ENCODE data around the gene MRRF.

Gene MRRF

DNA sequence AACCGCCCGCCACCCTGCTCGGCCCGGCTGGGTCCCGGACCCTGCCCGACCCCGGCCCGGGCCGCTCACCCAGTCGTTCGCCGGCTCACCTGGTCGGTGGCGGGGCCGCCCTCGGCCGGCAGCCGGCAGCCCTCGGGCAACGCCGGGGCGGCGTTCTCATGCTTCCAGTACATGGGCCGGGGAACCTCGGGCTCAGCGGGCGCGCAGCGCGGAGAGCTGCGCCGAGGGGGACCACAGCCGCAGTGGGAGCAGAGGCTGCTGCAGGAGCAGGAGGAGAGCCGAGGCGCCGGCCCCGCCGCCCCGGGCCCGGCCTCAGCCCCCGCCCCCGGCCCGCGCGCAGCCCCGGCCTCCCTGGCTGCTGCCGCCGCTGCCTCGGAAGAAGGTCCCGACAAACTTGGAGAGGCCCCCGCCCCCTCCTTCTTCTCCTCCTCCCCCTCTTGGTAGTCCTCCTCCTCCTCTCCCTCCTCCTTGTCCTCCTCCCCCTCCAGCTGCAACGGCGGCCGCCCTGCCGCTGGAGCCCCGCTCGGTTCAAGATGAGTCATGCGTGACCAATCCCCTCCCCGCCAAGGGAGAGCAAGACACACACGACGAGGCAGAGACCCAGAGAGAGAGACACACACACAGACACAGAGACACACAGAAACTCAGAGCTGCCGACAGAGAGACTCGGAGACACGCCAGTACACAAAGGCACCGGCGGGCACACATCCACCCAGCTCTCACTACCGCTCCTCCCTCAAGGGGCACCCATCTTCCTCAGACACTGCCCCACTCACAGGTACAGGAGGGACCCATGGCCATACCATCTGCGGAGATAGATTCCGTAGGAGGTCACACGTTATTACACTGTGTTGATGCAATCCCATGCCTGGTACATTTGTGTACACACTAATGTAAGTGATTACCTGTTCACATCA, 35.9 kb upstream of the MRRF start, which contains the start of gene LHX6:
Gene LHX6 (minus strand): TSS at position 390 of the 917 bp plus-strand sequence. CDS start 217 bp downstream, at position 173.
- DNase-seq: no peak

GRCh38 chr9:122229485-122229837, 35.2 kb upstream of the MRRF start:
- DNase-seq: no peak

GRCh38 chr9:122232796-122233306, 31.8 kb upstream of the MRRF start:
- DNase-seq: no peak

GRCh38 chr9:122234022-122234748, 30.5 kb upstream of the MRRF start:
- DNase-seq: no peak

DNA sequence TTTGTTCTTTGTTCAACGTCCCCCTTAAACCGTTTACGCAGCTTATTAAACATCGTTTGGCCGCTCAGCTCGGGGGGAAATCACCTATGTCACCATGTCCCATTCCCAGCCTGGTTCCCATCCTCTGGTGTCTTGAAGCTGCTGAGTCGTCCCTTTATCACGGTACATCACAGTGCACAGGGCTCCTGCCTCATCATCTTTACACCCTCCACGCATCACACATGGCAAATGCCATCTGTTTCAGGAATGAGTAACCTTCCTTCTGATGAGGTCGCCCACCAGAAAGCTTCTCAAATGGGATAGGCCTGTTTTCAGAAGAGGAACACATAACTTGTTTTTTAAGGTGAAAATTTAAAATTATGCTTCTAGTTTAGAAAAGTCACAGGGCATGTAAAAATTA, 28.0 kb upstream of the MRRF start:
- DNase-seq: no peak

DNA sequence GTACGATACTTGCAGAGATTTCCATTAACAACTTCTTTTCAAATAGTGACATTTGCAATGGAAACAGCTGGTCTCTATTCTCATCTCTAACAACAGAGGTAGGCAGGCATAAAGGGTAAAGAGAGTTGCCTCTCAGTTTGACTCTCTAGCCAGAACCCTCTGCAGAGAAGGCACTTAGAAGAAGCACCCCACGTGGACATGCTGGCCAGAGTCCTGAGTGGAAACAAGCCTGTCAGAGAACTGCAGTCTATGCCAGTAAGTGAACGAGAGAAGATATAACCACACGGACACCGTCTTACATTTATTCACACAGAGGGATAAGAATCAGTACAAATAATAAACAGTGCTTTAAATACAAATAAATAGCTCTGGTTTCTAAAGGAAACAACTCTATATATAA, 25.0 kb upstream of the MRRF start:
- no peak for DNase-seq

- DNase-seq: no peak
Observed at GRCh38 chr9:122244349-122244748, 20.3 kb upstream of the MRRF start.

- DNase-seq: no peak
Observed at GRCh38 chr9:122246666-122247065, 18.0 kb upstream of the MRRF start.

DNA sequence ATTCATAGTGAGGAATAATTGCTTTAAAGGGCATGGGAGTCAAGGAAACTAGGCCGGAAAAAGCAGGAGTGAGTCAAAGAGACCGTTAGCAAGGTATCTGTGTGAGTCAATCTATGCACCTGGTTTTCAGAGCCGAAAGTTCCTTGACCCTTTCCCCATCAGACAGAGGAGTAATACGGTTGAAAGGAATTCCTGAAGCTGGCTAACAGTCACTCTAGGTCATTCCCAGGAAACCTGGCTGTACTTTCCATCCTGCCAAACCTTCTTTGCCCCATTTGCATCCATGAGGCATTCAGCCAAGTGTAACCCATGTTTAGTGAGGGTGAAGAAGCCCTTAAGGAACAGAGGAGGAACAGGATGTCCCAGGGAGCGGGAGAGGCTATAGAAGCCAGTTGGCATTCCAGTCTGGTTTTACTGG, 16.2 kb upstream of the MRRF start:
- no peak for DNase-seq

DNA sequence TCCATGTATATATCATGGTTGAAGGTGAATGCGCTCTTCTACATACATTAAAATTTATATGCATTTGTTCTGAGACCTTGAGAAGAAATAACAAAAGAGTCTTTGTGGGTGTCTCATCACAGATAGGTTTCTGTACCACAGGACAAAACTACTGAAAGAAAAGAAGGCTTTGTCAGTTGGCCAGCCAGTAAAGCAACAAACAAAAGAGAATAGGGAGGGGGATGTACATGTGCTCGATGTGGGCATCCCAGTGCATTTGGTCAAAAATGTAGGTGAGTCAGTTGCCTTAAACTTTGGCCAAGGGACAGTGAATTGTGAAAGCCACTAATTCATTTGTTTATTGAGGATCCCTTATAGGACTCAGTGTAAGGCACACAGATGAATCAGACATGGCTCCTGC, 13.3 kb upstream of the MRRF start:
- DNase-seq: no peak

DNA sequence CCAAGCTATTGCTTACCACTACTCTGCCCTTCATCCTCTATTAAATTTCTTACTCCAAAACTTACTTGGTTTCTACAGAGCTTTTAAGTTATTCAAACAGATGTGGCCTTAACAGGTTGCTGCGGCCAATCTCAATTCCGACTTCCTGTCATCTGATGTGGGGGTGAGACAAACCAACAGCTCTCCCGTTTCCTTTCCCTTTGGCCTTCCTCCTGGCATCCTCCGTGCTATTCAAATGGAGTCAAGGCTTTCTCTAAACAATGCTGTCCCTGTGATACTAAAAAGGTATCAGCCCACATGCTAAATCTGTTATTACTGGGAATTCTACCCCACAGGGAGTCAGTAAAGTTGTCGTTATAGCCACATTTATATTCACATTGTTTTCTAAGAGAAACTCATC, 11.9 kb upstream of the MRRF start:
- DNase-seq: no peak

DNA sequence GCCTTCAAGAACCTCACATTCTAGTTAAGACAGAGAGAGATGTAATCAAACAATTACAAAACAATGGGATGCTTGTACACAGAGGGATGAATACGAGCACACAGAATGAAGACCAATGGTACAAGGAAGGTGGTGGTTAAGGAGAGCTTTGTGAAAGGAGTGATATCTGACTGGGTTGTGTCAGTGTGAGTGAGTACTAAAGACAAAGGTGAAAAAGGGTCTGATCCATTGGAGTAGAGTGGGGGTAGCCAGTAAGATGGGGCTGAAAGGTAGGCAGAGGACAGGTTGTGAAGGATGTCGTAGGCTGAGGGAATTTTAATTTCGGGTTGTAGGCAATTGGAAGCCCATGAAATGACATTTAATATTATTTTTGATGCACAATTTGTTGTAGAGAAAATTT, 9.9 kb upstream of the MRRF start:
- DNase-seq: no peak

- DNase-seq: no peak
Observed at GRCh38 chr9:122256206-122256605, 8.5 kb upstream of the MRRF start.

GRCh38 chr9:122258886-122259415, 5.7 kb upstream of the MRRF start:
- no peak for DNase-seq

DNA sequence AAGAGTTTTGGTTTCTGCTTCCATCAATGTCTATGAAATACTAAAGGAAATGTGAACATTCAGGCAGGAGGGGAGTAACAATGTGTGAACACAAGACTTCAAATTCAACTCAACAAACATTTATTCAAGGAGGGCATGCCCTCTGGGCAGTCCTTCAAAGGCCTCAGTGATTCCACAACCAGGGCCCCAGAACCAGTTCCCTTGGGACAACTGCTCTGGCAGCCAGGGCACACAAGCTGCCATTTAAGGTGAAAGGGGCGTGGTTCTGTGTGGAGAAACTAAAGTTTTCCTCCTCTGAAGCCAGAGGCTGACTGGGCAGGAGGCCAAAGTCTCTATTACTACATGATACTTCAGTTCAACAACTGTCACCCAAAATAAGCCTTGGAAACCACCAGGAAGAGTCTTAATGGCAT, 3.2 kb upstream of the MRRF start:
- no peak for DNase-seq

GRCh38 chr9:122262073-122262472, 2.6 kb upstream of the MRRF start:
- no peak for DNase-seq

GRCh38 chr9:122263699-122264349, 858 bp upstream of the MRRF start:
- no peak for DNase-seq

- peak; percentile 8 to 35 for DNase-seq
Observed at GRCh38 chr9:122265149-122265915, 650 bp downstream of the MRRF start.

GRCh38 chr9:122268041-122268814, 3.5 kb downstream of the MRRF start:
- no peak for DNase-seq

- DNase-seq: no peak
Observed at GRCh38 chr9:122274055-122274454, 9.4 kb downstream of the MRRF start.

DNA sequence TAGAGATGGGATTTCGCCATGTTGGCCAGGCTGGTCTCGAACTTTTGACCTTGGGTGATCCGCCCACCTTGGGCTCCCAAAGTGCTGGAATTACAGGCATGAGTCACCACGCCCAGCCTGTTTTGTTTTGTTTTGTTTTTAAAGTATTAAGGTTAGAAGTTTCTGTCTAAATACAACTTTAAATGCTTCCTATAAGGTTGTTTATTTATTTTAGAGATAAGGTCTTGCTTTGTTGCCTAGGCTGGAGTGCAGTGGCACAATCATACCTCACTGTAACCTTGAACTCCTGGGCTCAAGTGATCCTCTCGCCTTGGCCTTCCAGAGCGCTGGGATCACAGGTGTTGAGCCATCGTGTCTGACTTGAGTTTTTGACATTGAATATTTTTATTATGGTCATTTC, 11.4 kb downstream of the MRRF start:
- no peak for DNase-seq

Data from SHP77 (cell line).